GM18907 (cell line): ENCODE measurements around the gene CDHR3.

Experiments
- ATAC-seq: cut with Tn5 transposase; IDR thresholded peaks from one replicate; pipeline ENCODE4 v1.9.1; 2021; ENCODE audit warnings: mild to moderate bottlenecking, moderate library complexity; ENCODE audit not compliant: unreplicated experiment

CDHR3 gene

DNA sequence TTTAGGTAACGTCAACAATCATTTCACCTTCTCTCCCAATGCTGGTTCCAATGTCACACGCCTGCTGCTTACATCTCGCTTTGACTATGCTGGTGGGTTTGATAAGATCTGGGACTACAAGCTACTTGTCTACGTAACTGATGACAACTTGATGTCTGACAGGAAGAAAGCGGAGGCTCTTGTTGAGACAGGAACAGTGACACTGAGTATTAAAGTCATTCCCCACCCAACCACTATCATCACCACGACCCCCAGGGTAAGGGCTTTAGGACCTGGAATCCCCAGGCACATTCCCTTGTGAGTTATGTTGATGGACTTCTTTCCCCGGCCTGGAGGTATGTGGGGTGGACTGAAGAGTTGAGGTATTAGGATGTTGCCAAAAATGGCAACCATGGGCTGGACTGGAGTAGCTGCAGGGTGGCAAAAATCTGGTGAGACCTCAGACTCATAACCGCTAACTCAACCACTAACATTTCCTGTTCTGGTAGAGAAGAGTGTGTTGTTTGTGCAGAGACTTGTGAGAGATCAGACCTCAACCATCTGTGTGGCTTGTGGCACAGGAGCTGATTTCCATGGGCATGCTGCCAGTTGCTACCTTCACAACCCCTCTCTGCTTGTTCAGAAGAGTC, 59.2 kb downstream of the CDHR3 start:
- peak; percentile 83 for ATAC-seq

- ATAC-seq, result no peak
Measured at GRCh38 chr7:106023369-106024322, 60.6 kb downstream of the CDHR3 start.

- ATAC-seq, result no peak
Measured at GRCh38 chr7:106026101-106026500, 63.0 kb downstream of the CDHR3 start.

DNA sequence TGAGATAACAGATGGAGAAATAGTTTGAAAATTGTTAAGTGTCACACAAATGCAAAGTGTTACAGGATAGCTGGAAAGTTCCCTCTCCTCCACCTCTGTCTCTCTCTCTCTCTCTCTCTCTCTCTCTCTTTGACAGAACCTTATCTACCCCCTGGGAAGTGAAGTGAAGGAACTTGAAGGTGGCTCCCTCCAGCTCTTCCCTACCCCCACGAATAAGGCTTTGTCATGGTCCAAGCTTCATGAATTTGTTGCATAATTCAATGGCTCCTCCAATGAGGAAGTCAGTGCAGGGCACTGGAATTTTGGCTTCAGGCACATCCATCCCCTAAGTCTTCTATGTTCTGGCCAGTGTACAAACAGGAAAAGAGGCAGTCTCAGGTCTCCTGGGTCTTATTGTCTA, 66.4 kb downstream of the CDHR3 start:
- no peak for ATAC-seq

DNA sequence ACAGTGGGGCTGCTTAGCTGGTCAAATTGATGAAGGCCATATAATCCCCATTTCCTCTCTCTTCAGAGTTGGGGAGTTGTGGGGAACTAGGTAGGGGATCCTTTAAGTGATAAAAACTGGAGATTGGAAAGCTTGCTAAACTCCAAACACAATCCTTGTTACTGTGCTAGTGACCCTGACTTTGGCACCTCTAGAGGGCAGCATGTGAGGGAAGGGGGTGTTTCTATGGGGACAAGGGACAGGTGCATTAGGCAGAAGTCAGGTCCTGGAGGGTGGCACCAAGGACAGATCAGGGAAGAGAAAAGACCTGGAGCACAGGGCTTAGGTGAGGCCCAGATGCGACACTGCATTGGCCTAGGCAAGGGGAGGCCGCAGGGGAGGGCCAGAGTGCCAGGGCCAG, 66.9 kb downstream of the CDHR3 start:
- ATAC-seq, result no peak

DNA sequence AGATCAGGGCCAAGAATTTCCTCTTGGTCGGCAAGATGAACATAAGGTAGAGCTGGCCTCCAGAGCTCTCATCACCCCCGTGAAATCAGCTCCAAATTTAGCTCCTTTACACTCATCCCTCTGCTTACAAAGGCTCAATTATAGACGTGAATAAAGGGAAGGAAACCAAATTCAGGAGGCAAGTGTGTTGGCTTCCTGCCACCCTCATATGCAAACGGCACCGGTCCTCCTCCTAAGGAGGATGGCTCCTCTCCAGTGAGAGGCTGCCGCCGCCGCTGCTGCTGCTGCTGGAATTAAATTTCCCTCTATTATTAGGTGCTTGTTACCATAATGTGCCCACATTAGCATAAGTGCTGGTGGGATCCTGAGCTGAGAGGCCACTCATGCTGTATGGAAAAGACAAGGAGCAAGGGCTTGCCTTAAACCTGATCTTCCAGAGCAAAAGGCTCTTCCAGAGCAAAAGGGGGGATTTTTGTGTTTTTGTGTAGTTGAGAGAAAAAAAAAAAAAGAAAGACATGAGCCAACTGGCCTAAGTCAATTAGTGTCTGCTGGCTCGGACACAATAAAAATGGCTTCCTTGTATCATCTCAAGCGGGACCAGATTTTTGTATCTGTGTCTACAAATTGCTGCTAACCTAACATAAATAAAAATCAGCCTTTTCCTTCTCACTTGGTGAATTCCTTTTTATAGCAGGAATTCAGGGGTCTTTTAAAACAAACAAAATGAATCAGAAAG, 68.4 kb downstream of the CDHR3 start:
- ATAC-seq, result no peak

DNA sequence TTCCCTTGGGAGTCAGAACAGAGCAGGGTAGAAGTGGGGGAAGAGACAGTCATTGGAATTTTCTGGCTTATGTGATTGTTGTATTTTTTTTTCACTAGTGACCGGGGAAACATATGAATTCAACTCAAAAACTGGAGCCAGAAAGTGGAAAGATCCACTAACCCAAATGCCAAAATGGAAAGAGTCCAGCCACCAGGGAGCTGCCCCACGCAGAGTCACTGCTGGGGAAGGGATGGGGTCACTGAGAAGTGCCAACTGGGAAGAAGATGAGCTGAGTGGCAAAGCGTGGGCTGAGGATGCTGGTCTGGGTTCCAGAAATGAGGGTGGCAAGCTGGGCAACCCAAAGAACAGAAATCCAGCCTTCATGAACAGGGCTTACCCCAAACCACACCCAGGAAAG, 69.2 kb downstream of the CDHR3 start:
- no peak for ATAC-seq

DNA sequence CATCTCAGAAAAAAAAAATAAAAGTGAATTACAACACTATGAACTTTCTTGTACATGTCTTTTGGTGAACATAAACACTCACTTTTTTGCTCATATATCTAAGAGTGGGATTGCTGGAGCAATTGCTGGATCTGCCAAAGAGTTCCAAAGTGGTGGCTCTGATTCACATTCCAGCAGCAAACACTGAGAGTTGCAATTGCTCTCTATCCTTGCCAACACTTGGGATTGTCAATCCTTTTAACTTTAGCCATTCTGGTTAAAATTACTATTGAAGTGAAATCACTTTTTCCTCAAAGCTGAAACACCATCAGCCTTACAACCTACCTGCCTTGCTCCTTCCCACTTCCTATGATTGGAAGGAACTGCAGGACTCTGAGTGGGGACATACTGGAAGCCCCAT, 70.7 kb downstream of the CDHR3 start:
- ATAC-seq, result no peak

DNA sequence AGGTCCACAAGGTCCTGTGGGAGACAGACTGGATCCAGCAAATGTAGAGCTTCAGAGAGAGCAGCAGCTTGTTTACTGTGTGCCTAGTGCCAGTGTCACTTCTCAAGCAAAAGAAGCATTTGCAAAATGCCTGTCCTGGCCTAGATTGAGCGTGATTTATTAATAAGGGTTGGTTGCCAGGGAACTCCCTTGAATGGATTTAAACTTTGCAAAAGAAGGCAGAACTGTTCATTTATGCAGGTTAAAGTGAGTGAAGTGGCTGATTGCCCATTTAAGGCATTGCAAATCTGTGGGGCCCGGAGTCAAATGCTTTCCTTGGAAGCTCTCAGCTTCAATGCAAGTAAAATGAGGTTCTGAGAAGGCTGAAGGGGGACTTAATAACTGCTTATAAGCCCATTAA, 71.3 kb downstream of the CDHR3 start:
- ATAC-seq, result no peak

DNA sequence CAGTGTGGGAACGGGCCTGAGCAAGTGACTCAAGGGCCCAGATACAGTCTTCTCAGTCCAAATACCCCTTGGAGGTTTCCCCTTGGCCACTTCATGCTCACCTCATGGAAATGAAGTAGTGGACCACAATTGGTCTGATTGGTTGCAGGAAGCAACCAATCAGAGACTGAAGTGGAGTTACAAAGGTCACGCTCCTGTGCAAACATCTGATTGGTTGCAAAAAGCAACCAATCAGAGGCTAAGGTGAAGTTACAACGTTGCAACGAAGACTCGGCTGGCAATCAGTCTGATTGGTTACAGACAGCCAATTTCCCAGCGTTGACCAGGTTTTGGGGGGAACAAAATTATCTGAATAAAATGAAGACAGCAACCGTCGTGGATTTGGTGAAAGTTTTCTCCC, 72.5 kb downstream of the CDHR3 start:
- ATAC-seq, result no peak

DNA sequence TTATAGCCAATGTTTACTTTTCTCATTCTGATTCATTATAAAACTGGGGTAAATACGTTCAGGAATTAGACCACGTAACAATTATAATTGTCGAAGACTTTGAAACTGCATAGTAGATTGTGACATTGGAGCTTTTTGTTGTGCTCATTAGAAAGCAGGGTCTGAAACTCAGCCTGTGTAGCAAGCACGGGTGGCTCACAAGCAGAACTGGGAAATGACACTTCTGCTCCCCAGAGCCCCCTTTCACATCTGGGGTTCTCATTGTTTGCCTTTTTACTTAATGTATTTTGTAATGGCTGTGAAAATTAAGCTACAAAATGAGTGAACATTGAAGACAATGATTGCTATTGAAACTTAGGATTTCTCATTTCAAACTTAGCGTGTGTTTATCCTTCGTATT, 72.9 kb downstream of the CDHR3 start:
- no peak for ATAC-seq

DNA sequence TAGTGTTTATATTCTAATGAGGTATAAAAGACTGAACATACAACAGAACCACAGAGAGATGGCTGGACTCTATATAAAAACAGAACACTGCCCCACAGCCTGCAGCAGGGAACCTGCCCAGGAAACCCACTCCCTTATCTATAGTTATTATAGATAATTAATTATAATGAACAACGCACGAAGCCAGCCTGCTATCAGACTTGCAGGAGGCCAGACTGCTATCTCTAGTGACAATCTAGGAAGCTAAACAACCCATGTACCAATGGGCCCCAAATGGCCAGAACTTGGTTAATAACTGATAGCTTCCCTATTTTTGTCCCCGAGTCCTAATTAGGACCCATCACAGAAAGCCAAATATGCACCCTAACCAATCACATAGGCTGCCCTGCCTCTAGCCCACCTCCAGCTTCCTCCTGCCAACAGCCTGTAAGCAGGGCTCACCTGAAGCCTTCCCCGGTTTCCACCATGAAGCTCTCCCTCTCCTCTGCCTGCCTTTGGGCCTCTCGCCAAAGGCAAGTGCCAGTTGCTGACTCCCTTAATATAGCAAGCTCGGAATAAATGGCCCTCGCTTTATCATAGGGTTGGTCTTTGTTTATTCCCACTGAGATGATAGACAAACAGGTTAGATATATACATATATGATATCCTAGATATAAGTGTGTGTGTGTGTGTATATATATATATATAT, 74.6 kb downstream of the CDHR3 start:
- no peak for ATAC-seq

DNA sequence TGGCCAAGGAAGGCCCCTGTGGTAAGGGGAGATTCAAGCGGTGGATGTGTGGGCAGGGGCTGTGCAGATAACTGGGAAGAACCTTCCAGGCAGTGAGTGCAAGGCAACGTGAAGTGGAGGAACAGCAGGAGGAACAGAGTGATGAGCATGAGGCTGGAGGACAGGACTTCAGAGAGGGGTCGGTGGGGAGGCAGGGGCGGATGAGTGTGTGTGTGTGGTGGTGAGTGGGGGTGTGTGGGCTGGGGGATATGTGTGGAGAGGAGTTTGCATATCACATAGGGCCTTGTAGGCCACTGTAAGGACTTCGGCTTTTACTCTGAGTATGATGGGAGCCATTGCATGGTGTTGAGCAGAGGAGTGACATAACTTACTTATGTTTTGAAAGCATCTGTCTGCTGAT, 75.2 kb downstream of the CDHR3 start:
- no peak for ATAC-seq

GRCh38 chr7:106038916-106039315, 75.9 kb downstream of the CDHR3 start:
- no peak for ATAC-seq

GRCh38 chr7:106039486-106040060, 76.5 kb downstream of the CDHR3 start:
- ATAC-seq, result no peak

DNA sequence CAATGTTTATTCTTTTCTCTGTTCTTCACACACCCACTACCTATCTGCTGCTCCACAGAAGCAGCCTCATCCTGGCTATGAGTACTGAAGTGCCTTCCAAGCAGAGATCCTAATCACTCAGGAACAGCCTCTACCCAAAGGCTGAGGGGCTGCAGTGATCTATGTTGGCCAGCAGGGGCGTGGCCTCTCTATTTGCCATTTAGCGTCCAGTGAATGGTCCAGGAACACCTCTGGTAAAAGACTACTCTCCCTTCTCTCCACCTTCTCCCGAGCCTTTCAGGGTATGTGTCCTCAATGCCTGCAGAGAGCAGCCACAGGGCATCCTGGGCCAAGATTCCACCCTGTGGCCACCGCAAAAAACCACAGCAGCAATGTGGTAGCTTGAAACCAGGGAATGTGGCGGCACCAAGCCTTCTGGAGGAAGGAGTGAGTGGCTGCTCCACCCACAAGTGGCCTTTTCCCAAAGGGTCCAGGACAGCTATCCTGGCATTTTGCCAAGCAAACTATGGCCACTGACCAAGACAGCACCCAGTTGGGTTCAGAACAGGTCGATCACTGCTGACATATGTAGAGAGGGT, 78.2 kb downstream of the CDHR3 start:
- ATAC-seq, result peak; percentile 61

GRCh38 chr7:106042196-106042611, 79.1 kb downstream of the CDHR3 start:
- no peak for ATAC-seq

- no peak for ATAC-seq
Measured at GRCh38 chr7:106045139-106045538, 82.1 kb downstream of the CDHR3 start.

DNA sequence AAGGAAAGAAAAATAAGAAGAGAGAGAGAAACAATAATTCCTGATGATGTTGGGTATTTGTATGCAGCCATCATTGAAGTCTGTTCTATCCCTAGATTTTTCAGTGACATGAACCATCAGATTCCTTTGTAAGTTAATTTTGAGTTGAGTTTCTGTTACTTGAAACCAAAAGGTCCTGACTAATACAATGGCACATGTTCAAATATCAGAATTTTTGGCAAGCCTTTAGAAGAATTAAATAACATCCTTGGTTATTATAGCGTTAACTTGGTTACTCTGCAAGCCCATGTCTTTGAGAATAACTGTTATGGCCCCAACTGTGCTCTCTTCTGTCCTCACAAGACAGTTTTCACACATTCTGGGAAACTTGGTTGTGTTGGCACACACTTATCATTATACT, 82.5 kb downstream of the CDHR3 start:
- no peak for ATAC-seq

DNA sequence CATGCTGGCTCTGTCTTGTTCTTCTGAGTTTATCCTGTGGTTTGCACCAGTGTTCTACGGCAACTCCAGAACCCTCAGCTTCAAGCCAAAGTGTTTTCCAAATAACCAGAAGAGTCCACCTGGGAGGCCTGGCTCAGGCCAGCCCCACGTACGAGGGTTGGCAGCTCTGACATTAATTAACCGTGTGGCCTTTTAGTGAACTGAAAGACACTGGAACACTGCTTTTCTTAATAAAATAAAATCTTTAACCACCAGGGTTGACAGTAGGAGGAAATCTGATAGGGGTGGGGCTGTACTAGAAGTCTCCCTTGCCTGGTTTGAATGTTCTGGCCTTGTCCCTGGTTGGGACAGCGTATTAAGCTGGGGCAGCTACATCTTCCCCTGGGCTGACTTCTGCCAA, 84.1 kb downstream of the CDHR3 start:
- no peak for ATAC-seq
